Keratinocyte (primary cell): ENCODE measurements around the gene FBXW5. TPM values are rescaled to one million over a fixed set of nuclear protein-coding genes. Genes with fewer than 3 reads are reported as not detected.

Experiments used
- DNase-seq: peaks from one replicate; pipeline ENCODE4 v3.0.0-alpha.2; 2011; ENCODE audit warnings: low read depth, missing footprints, low spot score
- FAIRE-seq: peaks from 2 replicates; lab custom pipeline; 2011; peaks lifted over from hg19 to GRCh38; lab: Jason Lieb, UNC
- H2AFZ ChIP-seq: 2 replicates; pipeline ENCODE4 v1.6.0; 2012; ENCODE audit warnings: low read length, control low read depth, inconsistent platforms; ENCODE audit not compliant: control insufficient read depth
- H3K27ac ChIP-seq: 2 replicates; pipeline ENCODE4 v1.5.1; 2011; ENCODE audit warnings: low read length; ENCODE audit not compliant: control insufficient read depth, insufficient read depth
- H3K27me3 ChIP-seq: 3 replicates; pipeline ENCODE4 v1.6.0; 2011; ENCODE audit warnings: low read length; ENCODE audit not compliant: control insufficient read depth, insufficient read depth; ENCODE audit errors: extremely low read depth
- H3K36me3 ChIP-seq, 2 experiments: 2 replicates in 1 of 2; 3 replicates in 1 of 2; pipeline ENCODE4 v1.5.1; 2011; ENCODE audit warnings: low read length in 2 of 2, mild to moderate bottlenecking in 1 of 2; ENCODE audit not compliant: control insufficient read depth in 2 of 2, insufficient read depth in 2 of 2; ENCODE audit errors: extremely low read depth in 1 of 2
- H3K4me1 ChIP-seq: 3 replicates; pipeline ENCODE4 v1.5.1; 2011; ENCODE audit warnings: low read length; ENCODE audit not compliant: control insufficient read depth, insufficient read depth; ENCODE audit errors: extremely low read depth
- H3K4me2 ChIP-seq: 3 replicates; pipeline ENCODE4 v1.6.0; 2011; ENCODE audit warnings: low read depth, low read length; ENCODE audit not compliant: control insufficient read depth, insufficient read depth; ENCODE audit errors: extremely low read depth
- H3K4me3 ChIP-seq, 3 experiments: fragments of 200-600 bp in 1 of 3; sonication (generic) in 1 of 3; 2 replicates in 2 of 3; 3 replicates in 1 of 3; pipeline ENCODE4 v1.5.1; 2011 to 2016; ENCODE audit warnings: low read length in 3 of 3, mild to moderate bottlenecking in 3 of 3, control low read depth in 2 of 3, inconsistent platforms in 1 of 3, low read depth in 1 of 3, mixed read lengths in 1 of 3, mixed run types in 1 of 3, moderate library complexity in 1 of 3; ENCODE audit not compliant: control insufficient read depth in 2 of 3, insufficient read depth in 2 of 3; ENCODE audit errors: extremely low read depth in 1 of 3
- H3K79me2 ChIP-seq: 2 replicates; pipeline ENCODE4 v1.6.0; 2012; ENCODE audit warnings: low read length; ENCODE audit not compliant: control insufficient read depth, insufficient read depth
- H3K9ac ChIP-seq: 3 replicates; pipeline ENCODE4 v1.6.0; 2011; ENCODE audit warnings: low read length; ENCODE audit not compliant: control insufficient read depth, insufficient read depth; ENCODE audit errors: extremely low read depth
- H3K9me1 ChIP-seq: 3 replicates; pipeline ENCODE4 v1.6.0; 2011; ENCODE audit warnings: low read length; ENCODE audit not compliant: control insufficient read depth, insufficient read depth; ENCODE audit errors: extremely low read depth
- H3K9me3 ChIP-seq: 2 replicates; pipeline ENCODE4 v1.5.1; 2012; ENCODE audit warnings: low read depth, low read length; ENCODE audit not compliant: control insufficient read depth
- H4K20me1 ChIP-seq: 3 replicates; pipeline ENCODE4 v1.6.0; 2011; ENCODE audit warnings: low read length; ENCODE audit not compliant: control insufficient read depth, insufficient read depth; ENCODE audit errors: extremely low read depth
- EZH2 ChIP-seq: IDR thresholded peaks from one replicate; pipeline ENCODE4 v1.6.1; 2012; ENCODE audit warnings: inconsistent platforms, mild to moderate bottlenecking, low read length, moderate library complexity
- dilution Hi-C: fragments of 300-500 bp; cut with MboI; formaldehyde crosslinking; loops from one replicate; pipeline ENCODE4 v1.7.0; 2020; ENCODE audit warnings: low sequenced_read_pairs; ENCODE audit not compliant: extremely low pct_ligation_motif_present
- polyA plus RNA-seq, 5 experiments: library from polyadenylated mRNA; depleted of rRNA in 3 of 5; stranded (reverse) in 3 of 5; stranded (forward) in 1 of 5; unstranded in 1 of 5; fragments of >200 nt; gene quantifications; 1 replicate in 1 of 5; 2 replicates in 3 of 5; 3 replicates in 1 of 5; pipeline versions ENCODE4 v1.2.1 to v1.2.3, GENCODE V29; 2011 to 2012; ENCODE audit warnings: missing spikeins in 2 of 5, low read depth in 1 of 5, low replicate concordance in 1 of 5
- TF ChIP-seq, protein P1 (sequence below), 3 experiments: IDR thresholded peaks in 1 of 3; conservative IDR thresholded peaks in 1 of 3; optimal IDR thresholded peaks in 1 of 3; 2 replicates in 2 of 3; 3 replicates in 1 of 3; pipeline versions ENCODE3 to v1.5.1; 2011; ENCODE audit warnings: low read length in 3 of 3, mild to moderate bottlenecking in 3 of 3, moderate library complexity in 2 of 3, control low read depth in 1 of 3, inconsistent platforms in 1 of 3; ENCODE audit not compliant: insufficient read depth in 2 of 3; ENCODE audit errors: extremely low read depth in 1 of 3

FBXW5 gene
- polyA plus RNA-seq, 1 donor (not counting 4 experiments of a cell fraction or from before 2014, with no cell fraction given): 23.0 TPM

- DNase-seq (no peak), FAIRE-seq (no peak)
- H3K79me2 ChIP-seq: peaks cover 83% of the 10 kb centered on the region
- H3K9ac ChIP-seq: no peak overlapping the region
- no peak overlapping the region for H2AFZ ChIP-seq
- H3K4me3 ChIP-seq: no peak overlapping the region
- no peaks in the 10 kb centered on the region for H3K27me3 ChIP-seq
- no peaks in the 10 kb centered on the region for H3K9me3 ChIP-seq
- peaks cover 7% of the 10 kb centered on the region for H3K4me1 ChIP-seq
- H3K4me2 ChIP-seq: no peak overlapping the region
- H3K36me3 ChIP-seq: peaks cover 9 to 12% of the 10 kb centered on the region in 2 experiments
- H4K20me1 ChIP-seq: no peaks in the 10 kb centered on the region
- TF ChIP-seq EZH2: no peak
- TF ChIP-seq, protein P1, sequence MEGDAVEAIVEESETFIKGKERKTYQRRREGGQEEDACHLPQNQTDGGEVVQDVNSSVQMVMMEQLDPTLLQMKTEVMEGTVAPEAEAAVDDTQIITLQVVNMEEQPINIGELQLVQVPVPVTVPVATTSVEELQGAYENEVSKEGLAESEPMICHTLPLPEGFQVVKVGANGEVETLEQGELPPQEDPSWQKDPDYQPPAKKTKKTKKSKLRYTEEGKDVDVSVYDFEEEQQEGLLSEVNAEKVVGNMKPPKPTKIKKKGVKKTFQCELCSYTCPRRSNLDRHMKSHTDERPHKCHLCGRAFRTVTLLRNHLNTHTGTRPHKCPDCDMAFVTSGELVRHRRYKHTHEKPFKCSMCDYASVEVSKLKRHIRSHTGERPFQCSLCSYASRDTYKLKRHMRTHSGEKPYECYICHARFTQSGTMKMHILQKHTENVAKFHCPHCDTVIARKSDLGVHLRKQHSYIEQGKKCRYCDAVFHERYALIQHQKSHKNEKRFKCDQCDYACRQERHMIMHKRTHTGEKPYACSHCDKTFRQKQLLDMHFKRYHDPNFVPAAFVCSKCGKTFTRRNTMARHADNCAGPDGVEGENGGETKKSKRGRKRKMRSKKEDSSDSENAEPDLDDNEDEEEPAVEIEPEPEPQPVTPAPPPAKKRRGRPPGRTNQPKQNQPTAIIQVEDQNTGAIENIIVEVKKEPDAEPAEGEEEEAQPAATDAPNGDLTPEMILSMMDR (optimal IDR thresholded peaks at IDR 0.05 in 1 of 3, IDR thresholded peaks at IDR 0.05 in 1 of 3, conservative IDR thresholded peaks at IDR 0.05 in 1 of 3; ENCODE audit: extremely low read depth in 1 of 3, insufficient read depth in 2 of 3, low read length in 3 of 3): no peak
- no peak overlapping the region for H3K27ac ChIP-seq
- no peaks in the 10 kb centered on the region for H3K9me1 ChIP-seq
- dilution Hi-C loops: no loop called here
These were observed 53.9 kb downstream of the FBXW5 start for GRCh38 chr9:136890661-136891060.

Other genes with a start within 250 kb of the FBXW5 start
- 0.03 to 0.26 TPM in 2 of 3 replicates, not detected in the other for gene DIPK1B, start 232.2 kb downstream of the FBXW5 start, polyA plus RNA-seq
- gene LCN10, start 201.8 kb downstream of the FBXW5 start, polyA plus RNA-seq: not detected in 3 replicates
- not detected in 3 replicates for gene LCN6, start 196.2 kb downstream of the FBXW5 start, polyA plus RNA-seq
- gene LCN8, start 186.5 kb downstream of the FBXW5 start, polyA plus RNA-seq: not detected in 3 replicates
- not detected in 3 replicates for gene LCN15, start 180.2 kb downstream of the FBXW5 start, polyA plus RNA-seq
- 85.5 to 118 TPM (median 99.9 TPM) in 3 replicates for gene TMEM141, start 153.4 kb downstream of the FBXW5 start, polyA plus RNA-seq
- gene CCDC183, start 148.4 kb downstream of the FBXW5 start, polyA plus RNA-seq: 0.03 to 0.08 TPM (median 0.06 TPM) in 3 replicates
- gene RABL6, start 136.8 kb downstream of the FBXW5 start, polyA plus RNA-seq: 46.3 to 51.1 TPM (median 51.0 TPM) in 3 replicates
- gene AJM1, start 102.3 kb downstream of the FBXW5 start, polyA plus RNA-seq: 0.10 to 0.21 TPM (median 0.12 TPM) in 3 replicates
- 68.8 to 113 TPM (median 97.9 TPM) in 3 replicates for gene PHPT1, start 95.3 kb downstream of the FBXW5 start, polyA plus RNA-seq
- gene MAMDC4, start 92.4 kb downstream of the FBXW5 start, polyA plus RNA-seq: 0.49 to 0.82 TPM (median 0.62 TPM) in 3 replicates
- gene EDF1, start 78.4 kb downstream of the FBXW5 start, polyA plus RNA-seq: 329 to 354 TPM (median 343 TPM) in 3 replicates
- gene TRAF2, start 58.2 kb downstream of the FBXW5 start, polyA plus RNA-seq: 9.9 to 12.9 TPM (median 10.6 TPM) in 3 replicates
- 0.24 to 0.72 TPM (median 0.32 TPM) in 3 replicates for gene C8G, start 505 bp upstream of the FBXW5 start, polyA plus RNA-seq
- gene LCN12, start 7.5 kb upstream of the FBXW5 start, polyA plus RNA-seq: 0.22 TPM in 1 of 3 replicates, not detected in the others
- gene PTGDS, start 32.8 kb upstream of the FBXW5 start, polyA plus RNA-seq: not detected in 3 replicates
- gene LCNL1, start 38.3 kb upstream of the FBXW5 start, polyA plus RNA-seq: not detected in 3 replicates
- 11.2 to 14.6 TPM (median 13.6 TPM) in 3 replicates for gene PAXX, start 47.7 kb upstream of the FBXW5 start, polyA plus RNA-seq
- 5.5 to 36.0 TPM (median 9.4 TPM) in 3 replicates for gene CLIC3, start 51.8 kb upstream of the FBXW5 start, polyA plus RNA-seq
- 1.3 to 4.2 TPM (median 1.4 TPM) in 3 replicates for gene ABCA2, start 83.5 kb upstream of the FBXW5 start, polyA plus RNA-seq
- not detected in 3 replicates for gene FUT7, start 87.3 kb upstream of the FBXW5 start, polyA plus RNA-seq
- 9.8 to 23.8 TPM (median 10.6 TPM) in 3 replicates for gene NPDC1, start 101.4 kb upstream of the FBXW5 start, polyA plus RNA-seq
- 0.52 to 1.3 TPM (median 0.65 TPM) in 3 replicates for gene ENTPD2, start 109.3 kb upstream of the FBXW5 start, polyA plus RNA-seq
- 0.90 to 1.6 TPM (median 1.2 TPM) in 3 replicates for gene SAPCD2, start 125.8 kb upstream of the FBXW5 start, polyA plus RNA-seq
- 2.7 to 4.3 TPM (median 4.3 TPM) in 3 replicates for gene UAP1L1, start 132.8 kb upstream of the FBXW5 start, polyA plus RNA-seq
- gene MAN1B1, start 142.2 kb upstream of the FBXW5 start, polyA plus RNA-seq: 31.4 to 48.2 TPM (median 34.3 TPM) in 3 replicates
- gene DPP7, start 170.0 kb upstream of the FBXW5 start, polyA plus RNA-seq: 29.7 to 93.1 TPM (median 35.3 TPM) in 3 replicates
- 0.03 to 0.26 TPM (median 0.03 TPM) in 3 replicates for gene GRIN1, start 194.4 kb upstream of the FBXW5 start, polyA plus RNA-seq
- not detected in 3 replicates for gene LRRC26, start 225.3 kb upstream of the FBXW5 start, polyA plus RNA-seq
- gene TMEM210, start 227.3 kb upstream of the FBXW5 start, polyA plus RNA-seq: not detected in 3 replicates
- 11.9 to 24.0 TPM (median 13.8 TPM) in 3 replicates for gene ANAPC2, start 243.8 kb upstream of the FBXW5 start, polyA plus RNA-seq
- 45.3 to 63.2 TPM (median 56.7 TPM) in 3 replicates for gene SSNA1, start 243.9 kb upstream of the FBXW5 start, polyA plus RNA-seq